GM20431 (cell line): ENCODE results near the gene RAB44.

Source experiments
- in situ Hi-C: fragments of 300-500 bp; cut with MseI, MboI; formaldehyde crosslinking; loops from one replicate; pipeline ENCODE4 v1.15.0; 2020; ENCODE audit warnings: low sequenced_read_pairs; ENCODE audit not compliant: unreplicated experiment

The RAB44 gene

DNA sequence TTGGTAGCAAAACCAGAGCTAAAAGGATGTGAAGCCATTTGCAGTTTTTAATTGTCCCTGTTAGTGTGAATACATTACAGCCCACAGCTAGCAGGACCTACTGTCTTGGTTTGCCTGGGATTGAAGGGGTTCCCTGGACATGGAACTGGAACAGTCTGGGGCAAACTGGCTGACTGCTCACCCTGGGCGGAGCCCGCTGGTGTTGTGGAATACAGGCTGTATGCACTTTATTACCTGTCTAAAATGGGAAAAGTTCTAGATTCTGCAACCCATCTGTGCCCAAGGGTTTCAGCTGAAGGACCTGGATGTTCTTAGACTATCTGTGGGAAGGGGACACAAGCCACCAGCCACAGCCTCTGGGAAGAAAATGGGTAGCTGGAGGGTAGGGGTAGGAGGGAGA lies 31.3 kb upstream of the RAB44 start:
- in situ Hi-C loops: no loop called here

DNA sequence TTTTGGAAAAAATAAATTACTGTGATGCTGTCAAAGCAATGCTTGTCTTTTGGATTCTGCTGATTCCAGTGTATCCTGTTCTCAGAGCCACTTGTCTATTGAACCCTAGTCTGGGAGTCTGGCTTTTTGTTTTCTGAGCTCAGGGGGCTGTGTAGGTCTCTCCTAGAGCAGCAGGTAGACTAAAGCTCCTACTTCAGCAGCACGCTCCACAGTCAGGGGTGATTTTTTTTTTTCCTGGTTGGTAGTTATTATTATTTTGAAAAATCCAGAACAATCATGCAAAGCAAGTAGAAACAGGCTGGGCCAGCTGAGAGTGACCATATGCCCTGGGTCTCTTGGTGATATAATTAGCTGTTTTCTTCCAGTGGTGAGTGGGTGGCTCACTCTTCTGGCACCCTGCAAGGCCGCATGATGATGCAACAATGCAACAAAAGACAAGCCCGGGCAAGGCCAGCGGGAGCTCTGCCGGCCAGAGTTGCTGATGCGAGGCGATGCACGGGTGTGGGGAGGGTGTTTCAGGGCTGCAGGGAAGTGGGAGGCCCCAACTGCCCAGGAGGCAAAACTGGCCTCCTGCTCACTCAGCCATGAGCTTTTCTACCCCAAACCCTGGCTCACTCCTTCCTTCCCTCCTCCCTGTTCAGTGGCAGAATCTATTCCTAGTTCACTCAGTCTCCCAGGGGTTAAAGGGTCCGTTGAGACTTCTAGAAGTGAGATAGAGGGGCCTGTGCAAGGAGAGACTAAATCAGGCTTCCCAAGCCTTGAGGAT lies 30.6 kb upstream of the RAB44 start:
- in situ Hi-C loops: no loop called here

DNA sequence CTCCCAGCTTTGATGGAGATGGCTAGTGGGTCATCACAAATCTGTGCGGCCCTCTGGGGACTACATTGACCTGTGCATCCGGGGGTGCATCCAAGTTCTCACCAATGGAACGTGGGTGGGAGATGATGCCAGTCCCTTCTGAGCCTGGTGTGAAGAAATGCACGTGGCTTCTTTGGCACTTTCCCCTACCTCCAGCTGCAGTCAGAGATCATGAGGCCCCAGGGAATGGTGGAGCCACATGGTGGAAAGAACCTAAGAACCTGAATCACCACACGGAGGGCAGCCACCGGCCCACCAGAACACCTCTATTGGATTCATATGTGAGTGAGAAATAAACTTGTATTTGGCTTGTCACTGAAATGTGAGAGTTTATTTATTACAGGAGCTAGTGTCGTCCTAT lies 29.0 kb upstream of the RAB44 start:
- in situ Hi-C loops: no loop called here

GRCh38 chr6:36669002-36669401 lies 28.6 kb upstream of the RAB44 start:
- in situ Hi-C loops: no loop called here

DNA sequence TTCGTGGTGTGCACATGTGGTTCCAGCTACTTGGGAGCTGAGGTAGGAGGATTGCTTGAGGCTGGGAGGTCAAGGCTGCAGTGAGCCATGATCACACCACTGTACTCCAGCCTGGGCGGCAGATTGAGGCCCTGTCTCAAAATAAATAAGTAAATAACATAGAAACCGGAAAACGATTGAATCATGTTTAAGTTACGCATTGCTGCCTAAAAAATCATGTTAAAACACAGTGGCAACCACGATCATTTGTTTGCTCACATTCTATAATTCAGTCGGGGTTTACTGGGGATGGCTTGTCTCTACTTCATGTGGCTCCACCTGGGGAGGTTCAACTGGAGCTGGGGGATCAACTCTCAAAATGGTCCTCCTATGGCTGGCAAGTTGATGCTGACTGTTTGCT lies 27.4 kb upstream of the RAB44 start:
- in situ Hi-C loops: no loop called here

DNA sequence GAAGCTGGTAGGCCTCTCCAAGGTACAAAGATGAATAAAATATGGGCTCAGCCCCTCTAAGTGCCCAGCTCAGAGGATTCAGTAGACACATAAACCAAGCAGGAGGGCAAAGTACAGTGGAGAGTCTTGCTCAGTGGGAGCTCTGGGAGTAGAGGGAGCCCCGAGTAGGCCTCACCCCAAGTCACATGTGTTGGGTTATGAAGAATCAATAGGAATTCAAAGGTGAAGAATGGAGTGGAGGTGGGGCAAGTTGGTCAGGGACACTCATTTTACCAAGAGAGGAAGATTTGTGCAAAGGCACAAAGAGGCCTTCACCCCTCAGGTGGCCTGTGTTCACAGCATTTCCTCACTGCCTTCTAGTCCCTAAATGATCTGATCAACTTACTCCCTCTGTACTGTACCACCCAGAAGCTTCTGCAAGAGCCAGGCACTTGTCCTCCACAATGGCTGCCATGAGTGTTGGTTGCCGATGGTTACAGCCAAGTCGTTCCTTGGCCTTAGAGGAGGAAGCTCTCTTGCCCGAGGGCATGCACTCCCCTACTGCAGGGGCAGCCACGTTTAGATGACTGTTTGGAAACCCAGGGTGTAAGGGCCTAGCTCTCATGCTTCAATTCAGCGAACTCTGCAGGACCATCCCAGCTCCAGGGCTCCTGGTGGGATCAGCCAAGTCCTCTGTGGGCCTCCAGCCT lies 25.8 kb upstream of the RAB44 start:
- in situ Hi-C loops: no loop called here

DNA sequence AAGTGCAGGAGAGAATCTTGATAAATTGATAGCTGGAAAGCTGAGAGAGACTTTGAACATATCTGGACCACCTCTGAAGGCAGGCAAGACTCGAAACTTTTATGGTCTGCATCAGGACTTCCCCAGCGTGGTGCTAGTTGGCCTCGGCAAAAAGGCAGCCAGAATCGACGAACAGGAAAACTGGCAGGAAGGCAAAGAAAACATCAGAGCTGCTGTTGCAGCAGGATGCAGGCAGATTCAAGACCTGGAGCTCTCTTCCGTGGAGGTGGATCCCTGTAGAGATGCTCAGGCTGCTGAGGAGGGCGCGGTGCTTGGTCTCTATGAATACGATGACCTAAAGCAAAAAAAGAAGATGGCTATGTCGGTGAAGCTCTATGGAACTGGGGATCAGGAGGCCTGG lies 23.7 kb upstream of the RAB44 start:
- in situ Hi-C loops: no loop called here

GRCh38 chr6:36674942-36675341 lies 22.7 kb upstream of the RAB44 start:
- in situ Hi-C loops: no loop called here

DNA sequence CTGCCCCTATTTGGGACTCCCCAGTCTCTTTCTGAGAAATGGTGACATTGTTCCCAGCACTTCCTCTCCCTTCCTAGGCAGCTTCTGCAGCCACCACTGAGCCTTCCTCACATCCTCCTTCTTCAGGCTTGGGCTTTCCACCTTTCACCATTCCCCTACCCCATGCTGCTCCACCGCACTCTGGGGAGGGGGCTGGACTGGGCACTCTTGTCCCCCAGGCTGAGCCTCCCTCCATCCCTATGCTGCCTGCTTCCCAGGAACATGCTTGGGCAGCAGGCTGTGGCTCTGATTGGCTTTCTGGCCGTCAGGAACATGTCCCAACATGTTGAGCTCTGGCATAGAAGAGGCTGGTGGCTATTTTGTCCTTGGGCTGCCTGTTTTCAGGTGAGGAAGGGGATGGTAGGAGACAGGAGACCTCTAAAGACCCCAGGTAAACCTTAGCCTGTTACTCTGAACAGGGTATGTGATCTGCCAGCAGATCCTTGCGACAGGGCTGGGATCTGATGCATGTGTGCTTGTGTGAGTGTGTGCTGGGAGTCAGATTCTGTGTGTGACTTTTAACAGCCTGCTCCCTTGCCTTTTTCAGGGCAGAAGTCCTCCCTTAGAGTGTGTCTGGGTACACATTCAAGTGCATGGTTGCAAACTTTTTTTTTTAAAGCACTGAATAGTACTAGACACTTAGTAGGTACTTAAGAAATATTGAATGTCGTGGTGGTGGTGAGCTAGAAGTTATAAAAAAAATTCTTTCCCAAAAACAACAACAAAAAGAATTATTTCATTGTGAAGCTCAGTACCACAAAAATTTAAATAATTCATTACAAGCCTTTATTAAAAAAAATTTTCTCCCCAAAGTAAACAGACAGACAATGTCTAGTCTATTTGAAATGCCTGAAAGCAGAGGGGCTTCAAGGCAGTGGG lies 21.2 kb upstream of the RAB44 start:
- in situ Hi-C loops: no loop called here

GRCh38 chr6:36677059-36677749 lies 20.4 kb upstream of the RAB44 start:
- in situ Hi-C loops: no loop called here

DNA sequence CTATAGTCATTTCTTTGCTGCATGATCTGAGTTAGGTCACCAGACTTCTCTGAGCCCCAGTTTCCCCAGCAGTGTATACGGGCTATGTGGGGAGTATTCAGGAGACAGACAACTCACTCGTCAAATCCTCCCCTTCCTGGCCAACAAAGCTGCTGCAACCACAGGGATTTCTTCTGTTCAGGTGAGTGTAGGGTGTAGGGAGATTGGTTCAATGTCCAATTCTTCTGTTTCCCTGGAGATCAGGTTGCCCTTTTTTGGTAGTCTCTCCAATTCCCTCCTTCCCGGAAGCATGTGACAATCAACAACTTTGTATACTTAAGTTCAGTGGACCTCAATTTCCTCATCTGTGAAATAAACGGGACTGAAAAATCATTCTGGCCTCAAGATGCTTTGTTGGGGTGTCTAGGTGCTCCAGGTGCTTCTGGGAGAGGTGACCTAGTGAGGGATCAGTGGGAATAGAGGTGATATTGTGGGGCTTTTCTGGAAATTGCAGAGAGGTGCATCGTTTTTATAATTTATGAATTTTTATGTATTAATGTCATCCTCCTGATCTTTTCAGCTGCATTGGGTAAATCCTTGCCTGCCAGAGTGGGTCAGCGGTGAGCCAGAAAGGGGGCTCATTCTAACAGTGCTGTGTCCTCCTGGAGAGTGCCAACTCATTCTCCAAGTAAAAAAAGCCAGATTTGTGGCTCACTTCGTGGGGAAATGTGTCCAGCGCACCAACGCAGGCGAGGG lies 19.7 kb upstream of the RAB44 start:
- in situ Hi-C loops: no loop called here

- in situ Hi-C loops: no loop called here
Observed at GRCh38 chr6:36678488-36679042, 19.1 kb upstream of the RAB44 start, which contains the start of gene CDKN1A. CDKN1A (plus strand) TSS chr6:36678714; CDS start chr6:36684102, 5,388 bp downstream.

DNA sequence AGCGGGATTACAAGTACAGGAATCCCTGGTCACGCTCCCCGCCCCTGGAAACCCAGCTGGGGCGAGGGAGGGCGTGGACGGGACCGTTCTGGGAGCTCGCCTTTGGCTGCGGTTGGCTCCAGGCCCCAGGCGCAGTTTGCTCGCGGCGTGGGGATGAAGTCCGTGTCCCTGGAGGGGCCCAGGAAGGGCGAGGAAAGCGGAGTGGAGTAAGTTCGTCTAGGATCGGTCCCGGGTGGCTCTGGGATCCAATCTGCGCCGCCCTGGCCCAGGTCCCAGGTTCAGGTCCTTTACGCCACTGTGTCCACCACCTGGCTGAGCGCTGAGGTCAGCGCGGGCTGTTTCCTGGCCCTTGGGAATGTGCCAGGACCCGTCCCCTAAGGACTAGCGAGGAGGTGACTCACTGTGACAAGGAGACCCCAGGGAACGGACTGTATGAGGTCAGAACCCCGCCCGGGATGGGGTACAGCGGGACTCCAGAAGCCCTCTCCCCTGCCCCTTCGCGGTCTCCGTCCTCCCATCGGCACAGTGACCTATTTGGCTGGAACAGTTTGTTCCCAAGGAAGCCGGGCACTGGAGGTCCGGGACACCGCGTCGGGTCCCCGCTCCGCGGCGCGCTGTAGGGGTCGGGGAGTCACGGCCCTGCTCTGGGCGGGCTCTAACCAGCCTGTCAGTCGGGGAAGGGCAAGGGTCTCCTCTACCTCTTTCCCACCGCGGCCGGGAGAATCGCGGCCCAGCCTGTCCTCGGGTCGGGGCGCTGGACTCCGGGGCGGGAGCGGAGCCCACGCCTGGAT lies 18.4 kb upstream of the RAB44 start:
- in situ Hi-C loops: no loop called here

- in situ Hi-C loops: loop anchor here (10.0 kb wide), 1 partner anchor 58 kb away; no protein-coding TSS in a partner anchor
Observed at GRCh38 chr6:36682328-36683144, 15.1 kb upstream of the RAB44 start.

DNA sequence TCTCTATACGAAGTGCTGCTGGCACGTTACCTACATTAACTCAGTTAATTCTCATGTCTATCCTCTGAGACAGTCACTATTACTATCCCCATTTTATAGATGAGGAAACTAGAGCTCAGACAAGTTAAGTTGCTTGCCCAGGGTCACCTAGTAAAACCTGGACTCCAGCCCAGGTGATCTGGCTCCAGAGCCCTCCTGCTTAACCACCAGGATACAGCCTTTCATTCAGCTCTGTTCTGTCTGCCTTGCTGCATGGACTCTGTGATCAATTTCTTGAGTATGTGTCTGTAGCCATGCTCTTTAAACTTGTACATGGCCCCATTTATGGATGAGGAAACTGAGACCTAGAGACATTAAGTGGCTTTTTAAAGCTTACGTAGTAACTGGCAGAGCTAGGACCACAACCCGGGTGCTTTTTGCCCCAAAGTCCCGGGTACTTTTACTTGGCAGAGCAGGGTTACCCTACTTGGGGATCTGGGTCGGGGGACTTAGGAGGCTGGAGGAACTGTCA lies 14.4 kb upstream of the RAB44 start:
- in situ Hi-C loops: loop anchor here (10.0 kb wide), 1 partner anchor 58 kb away; no protein-coding TSS in a partner anchor

DNA sequence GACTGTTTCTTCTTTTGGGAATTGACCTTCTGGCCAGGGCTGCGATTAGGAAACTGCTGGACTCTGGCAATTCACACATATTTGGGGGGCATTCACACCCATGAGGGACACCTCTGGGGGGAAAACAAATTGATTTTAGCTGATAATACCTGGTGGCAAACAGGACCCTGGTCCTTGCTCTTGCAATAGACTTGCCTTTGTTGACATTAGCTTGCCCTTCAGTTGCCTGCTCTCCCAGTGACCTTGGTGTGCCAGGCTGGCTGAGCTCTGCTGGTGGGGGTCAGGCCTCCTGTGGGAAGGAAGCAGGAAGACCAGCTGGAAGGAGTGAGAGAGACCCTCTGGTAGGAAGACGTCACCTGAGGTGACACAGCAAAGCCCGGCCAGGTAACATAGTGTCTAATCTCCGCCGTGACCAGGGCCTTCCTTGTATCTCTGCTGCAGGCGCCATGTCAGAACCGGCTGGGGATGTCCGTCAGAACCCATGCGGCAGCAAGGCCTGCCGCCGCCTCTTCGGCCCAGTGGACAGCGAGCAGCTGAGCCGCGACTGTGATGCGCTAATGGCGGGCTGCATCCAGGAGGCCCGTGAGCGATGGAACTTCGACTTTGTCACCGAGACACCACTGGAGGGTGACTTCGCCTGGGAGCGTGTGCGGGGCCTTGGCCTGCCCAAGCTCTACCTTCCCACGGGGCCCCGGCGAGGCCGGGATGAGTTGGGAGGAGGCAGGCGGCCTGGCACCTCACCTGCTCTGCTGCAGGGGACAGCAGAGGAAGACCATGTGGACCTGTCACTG lies 13.8 kb upstream of the RAB44 start:
- in situ Hi-C loops: loop anchor here (10.0 kb wide), 1 partner anchor 59 kb away; no protein-coding TSS in a partner anchor
